Activated T-cell treated with anti-CD3 and anti-CD28 coated beads, Interleukin-2, amount 50 U/mL, for 48 hours (primary cell): ENCODE measurements around the gene USH1C.

Experiments
- DNase-seq, 2 experiments: peaks; one replicate each; pipeline ENCODE4 v3.0.0-alpha.2; 2020

The USH1C gene

DNA sequence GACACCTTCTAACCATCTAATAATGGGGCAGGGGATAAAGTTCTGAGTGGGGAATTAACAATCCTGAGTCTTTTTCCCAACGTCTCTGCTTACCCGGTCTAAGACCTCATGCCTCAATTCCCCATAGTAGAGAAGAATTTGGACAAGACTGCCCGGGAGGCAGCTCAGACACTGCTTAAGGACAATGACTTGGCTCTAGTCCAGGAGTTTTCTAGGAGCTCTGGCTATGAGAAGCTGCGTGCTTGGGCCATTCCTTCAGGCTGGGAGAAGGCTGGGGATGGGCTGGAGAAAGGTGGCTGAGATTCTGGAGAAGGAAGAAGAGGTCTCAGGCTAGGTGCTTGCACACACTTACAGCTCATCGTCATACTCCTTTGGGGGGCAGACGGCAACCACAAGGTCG is 47.8 kb downstream of the USH1C start:
- no peak for DNase-seq

DNA sequence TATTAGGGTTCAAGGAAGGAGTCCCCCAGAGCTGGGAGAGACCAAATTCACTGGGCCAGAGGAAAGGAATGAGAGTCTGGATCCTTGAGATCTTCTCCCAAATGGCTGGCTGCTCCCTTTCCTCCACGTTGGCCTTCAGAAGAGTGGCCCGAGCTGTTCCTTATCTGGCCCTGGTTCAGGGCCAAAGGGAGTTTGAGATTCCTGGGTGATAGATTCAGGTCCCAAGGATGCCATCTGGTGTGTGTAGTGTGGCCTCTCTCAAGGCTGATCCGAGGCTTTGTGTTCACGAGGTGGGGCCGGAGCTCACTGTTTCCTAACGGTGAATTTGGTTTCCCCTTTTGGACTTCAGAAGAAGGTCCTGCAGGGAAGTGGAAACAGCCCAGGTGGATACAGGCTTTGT is 50.2 kb downstream of the USH1C start:
- DNase-seq = no peak

DNA sequence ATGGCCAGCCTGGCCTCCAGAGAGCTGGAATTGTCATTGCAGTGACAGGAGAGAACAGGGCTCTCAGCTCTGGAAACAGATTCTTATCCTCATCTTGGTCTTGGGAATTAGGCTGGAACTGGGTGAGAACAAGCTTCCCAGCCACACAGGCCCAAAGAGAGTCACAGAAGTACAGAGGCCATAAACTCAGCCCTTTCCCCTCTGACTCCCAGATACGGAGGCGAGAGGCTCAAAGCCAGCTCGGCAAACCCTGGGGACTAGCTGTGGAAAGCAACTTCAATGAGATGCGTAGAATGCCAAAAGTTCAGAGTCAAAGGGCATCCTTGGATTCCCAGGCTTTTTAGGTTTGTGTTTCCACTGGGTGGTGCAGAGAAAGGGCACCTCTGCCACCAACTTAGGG is 53.3 kb downstream of the USH1C start:
- no peak for DNase-seq

GRCh38 chr11:17490232-17490631 is 54.0 kb downstream of the USH1C start:
- no peak for DNase-seq

GRCh38 chr11:17489751-17490150 is 54.5 kb downstream of the USH1C start:
- DNase-seq = no peak

DNA sequence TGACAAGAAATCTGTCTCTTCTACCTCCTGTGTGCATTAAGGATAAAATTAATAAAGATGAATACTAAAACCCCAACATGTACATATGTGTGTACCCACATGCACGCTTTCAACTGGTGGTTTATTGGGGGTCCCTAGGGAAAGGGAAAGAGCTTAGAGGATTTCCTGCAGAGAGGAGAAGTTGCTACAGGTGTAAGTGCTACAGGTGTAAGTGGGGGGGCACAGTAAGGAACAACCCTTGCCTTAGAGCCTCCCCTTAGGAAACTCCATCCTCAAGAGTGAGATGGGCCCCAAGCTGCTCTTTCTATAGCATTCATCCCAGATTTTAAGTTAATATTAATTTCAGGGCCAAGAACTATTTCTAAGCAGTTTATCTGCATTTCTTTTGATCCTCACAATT is 55.7 kb downstream of the USH1C start:
- no peak for DNase-seq

DNA sequence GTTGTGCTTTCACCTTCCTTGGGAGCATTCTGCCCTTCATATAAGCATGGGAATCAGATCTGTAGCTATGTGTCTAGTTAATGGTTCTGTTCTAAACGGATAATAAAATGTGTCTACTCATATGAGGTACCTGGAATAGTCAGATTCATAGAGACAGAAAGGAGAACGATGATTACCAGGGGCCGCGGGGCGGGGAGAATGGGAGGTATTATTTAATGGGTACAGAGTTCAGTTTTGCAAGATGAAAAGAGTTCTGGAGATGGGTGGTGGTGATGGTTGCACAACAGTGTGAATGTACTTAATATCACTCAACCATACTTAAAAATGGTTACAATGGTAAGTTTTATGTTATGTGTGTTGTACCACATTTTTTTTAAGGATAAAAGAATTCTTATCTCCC is 57.6 kb downstream of the USH1C start:
- DNase-seq = no peak

DNA sequence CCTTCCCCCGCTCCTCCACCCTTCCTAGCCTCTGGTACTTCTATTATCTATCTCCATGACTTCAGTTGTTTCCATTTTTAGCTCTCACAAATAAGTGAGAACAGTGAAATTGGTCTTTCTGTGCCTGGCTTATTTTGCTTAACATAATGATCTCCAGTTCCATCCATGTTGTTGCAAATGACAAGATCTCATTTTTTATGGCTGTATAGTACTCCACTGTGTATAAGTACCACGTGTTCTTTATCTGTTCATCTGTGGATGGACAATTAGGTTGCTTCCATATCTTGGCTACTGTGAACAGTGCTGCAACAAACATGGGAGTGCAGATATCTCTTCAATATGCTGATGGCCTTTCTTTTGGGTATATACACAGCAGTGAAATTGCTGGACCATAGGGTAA is 60.7 kb downstream of the USH1C start:
- DNase-seq = no peak

GRCh38 chr11:17481905-17482304 is 62.3 kb downstream of the USH1C start:
- DNase-seq = no peak

GRCh38 chr11:17479284-17480214 is 64.7 kb downstream of the USH1C start:
- no peak for DNase-seq

DNA sequence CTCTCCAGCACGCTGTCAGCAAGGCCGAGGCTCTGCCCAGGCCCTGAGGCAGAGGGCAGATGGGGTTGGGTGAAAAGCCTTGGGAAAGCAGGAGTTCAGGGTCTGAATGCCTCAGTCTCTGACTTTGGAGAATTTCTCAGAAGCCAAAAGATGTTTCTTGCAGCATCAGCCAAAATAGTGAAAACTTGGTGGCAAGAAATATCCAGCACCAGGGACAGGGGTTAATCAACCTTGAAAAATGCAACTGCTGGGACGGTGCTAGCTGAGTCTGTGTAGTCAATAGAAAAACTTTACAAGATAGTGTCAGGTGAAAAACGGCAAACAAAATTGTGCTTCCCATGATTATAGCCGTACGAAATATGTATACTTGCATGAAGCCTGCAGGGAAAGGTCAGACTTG is 66.1 kb downstream of the USH1C start:
- no peak for DNase-seq

- DNase-seq = no peak
Measured at GRCh38 chr11:17477361-17477760, 66.9 kb downstream of the USH1C start.

DNA sequence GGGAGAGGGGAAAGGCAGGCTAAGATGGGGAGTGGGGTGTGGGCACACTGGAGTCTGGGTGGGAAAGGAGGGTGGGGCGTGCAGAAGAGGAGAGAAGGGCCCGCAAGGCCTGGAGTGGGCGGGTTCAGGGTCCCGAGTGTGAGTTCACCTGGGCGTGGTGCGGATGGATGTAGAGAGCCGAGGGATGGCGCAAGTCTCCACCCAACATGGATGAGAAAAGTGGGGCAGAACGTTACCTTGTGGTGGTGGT is 67.2 kb downstream of the USH1C start:
- DNase-seq = no peak

GRCh38 chr11:17476317-17477083 is 67.7 kb downstream of the USH1C start, which contains the start of gene ABCC8:
ABCC8 (minus strand) TSS chr11:17476845; CDS start chr11:17476776, 69 bp downstream.
- DNase-seq = peak in 1 of 2 experiments; percentile 21

GRCh38 chr11:17475666-17476316 is 68.4 kb downstream of the USH1C start:
- DNase-seq = no peak

GRCh38 chr11:17473071-17473744 is 71.0 kb downstream of the USH1C start:
- DNase-seq = no peak

- no peak for DNase-seq
Measured at GRCh38 chr11:17472467-17472866, 71.7 kb downstream of the USH1C start.

DNA sequence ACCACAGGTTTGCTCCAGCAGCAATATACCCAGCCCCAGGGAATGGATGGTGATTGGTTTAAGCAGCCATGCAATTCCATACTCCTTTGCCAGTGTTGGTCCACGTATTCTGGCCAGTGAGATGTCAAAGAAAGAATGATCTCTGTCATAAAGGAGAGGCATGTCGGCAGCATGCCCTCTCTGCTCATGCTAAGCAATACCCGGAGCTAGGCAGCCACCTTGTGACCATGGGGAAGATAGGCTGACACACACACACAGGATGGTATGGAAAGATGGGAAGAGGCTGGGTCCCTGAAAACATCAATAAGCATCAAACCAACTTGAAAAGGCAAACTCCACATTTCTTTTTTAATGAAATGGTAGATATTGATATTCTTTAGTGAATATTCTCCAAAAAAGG is 72.7 kb downstream of the USH1C start:
- DNase-seq = no peak

DNA sequence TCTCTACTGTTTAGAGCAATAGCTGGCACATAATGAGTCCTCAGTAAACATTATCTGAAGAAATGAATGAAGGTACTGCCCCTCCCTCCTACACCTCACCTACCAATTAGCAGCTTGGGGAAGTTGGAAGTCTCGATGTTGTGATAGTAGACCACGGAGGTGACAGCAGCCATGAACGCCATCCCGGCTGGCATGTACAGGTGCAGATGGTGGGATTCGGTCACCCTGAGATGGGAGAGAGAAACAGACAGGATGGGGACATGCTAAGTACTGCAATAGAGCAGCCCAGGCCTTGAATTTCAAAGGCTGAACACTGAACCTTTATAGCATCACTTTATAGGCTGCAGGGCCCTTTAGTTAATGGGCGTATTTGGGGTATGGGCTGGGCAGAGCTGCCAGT is 74.2 kb downstream of the USH1C start:
- DNase-seq = no peak

- no peak for DNase-seq
Measured at GRCh38 chr11:17468122-17468521, 76.1 kb downstream of the USH1C start.

GRCh38 chr11:17463546-17464174 is 80.6 kb downstream of the USH1C start:
- DNase-seq = no peak

DNA sequence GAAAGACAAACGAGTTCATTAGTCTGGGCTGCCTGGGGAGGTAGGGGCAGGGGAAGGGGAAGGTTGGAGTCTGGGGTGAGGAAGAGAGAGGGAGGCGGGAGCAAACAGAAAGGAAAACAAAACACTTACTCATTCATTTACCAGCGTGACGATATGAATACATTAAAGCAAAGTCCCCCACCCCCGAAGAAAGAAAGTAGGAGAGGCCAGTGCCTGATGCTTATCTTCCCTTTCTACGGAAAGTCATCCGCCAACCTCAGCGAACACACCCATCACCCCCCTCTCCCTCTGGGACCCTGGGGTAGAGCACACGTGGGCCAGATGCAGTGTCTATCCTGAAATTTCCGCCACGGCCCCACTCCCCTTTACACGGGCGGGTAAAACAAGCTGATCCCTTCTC is 81.3 kb downstream of the USH1C start:
- no peak for DNase-seq

- DNase-seq = no peak
Measured at GRCh38 chr11:17460406-17460805, 83.8 kb downstream of the USH1C start.
